ENCODE results near the gene NCOA1.

DNA sequence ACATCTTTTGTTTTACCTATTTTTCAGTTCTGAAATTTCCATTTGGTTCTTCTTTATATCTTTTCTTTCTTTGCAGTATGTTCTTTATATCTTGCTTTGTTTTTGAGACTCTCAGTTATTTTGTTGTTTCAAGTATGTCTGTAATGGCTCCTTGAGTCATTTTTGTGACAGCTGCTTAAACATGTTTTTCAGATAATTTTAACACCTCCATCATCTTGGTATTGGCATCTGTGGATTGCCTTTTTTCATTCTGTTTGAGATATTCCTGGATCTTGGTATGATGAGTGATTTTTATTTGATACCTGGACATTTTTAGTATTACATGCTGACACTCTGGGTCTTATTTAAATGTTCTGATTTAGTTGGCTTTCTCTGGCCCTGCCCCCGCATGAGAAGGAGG, 89.5 kb downstream of the NCOA1 start:
- TF ChIP-seq, protein P1, sequence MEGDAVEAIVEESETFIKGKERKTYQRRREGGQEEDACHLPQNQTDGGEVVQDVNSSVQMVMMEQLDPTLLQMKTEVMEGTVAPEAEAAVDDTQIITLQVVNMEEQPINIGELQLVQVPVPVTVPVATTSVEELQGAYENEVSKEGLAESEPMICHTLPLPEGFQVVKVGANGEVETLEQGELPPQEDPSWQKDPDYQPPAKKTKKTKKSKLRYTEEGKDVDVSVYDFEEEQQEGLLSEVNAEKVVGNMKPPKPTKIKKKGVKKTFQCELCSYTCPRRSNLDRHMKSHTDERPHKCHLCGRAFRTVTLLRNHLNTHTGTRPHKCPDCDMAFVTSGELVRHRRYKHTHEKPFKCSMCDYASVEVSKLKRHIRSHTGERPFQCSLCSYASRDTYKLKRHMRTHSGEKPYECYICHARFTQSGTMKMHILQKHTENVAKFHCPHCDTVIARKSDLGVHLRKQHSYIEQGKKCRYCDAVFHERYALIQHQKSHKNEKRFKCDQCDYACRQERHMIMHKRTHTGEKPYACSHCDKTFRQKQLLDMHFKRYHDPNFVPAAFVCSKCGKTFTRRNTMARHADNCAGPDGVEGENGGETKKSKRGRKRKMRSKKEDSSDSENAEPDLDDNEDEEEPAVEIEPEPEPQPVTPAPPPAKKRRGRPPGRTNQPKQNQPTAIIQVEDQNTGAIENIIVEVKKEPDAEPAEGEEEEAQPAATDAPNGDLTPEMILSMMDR (IDR thresholded peaks at IDR 0.05): no peak
- no peak for TF ChIP-seq POLR2A (IDR thresholded peaks at IDR 0.05)
